ENCODE data around the gene NPSR1. TPM values are rescaled to one million over a fixed set of nuclear protein-coding genes. Genes with fewer than 3 reads are reported as not detected.

NPSR1 gene
- total RNA-seq, 2 donors from 2014 or later: not detected

- intact Hi-C loops (cut with DNase I): no loop called here
- ATAC-seq (peak; percentile 38 to 50), DNase-seq (no peak)
These were observed 60.8 kb downstream of the NPSR1 start for GRCh38 chr7:34718867-34719266.

- intact Hi-C loops (cut with DNase I): no loop called here
- DNase-seq: no peak
- no peak for ATAC-seq
These were observed 61.6 kb downstream of the NPSR1 start for GRCh38 chr7:34719636-34720035.

DNA sequence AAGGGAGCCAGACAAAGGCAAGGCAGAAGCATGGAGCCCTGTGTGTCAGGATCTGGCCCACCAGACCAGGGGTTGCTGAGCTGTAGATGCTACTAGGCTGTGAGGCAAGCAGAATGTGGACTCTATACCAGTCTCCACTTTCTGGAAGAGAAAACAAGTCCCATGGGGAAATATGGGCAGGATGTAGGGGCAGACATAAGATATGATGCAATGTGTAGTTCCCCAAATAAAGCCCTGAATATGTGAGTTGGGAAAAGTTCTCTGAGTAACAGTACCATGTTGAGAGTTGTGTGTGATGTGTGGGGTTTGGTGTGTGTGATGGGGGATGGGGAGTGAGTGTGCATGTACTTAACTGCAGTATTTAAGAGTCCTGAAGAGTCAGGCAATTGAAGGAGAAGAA, 62.3 kb downstream of the NPSR1 start:
- intact Hi-C loops (cut with DNase I): no loop called here
- no peak for DNase-seq
- no peak for ATAC-seq

DNA sequence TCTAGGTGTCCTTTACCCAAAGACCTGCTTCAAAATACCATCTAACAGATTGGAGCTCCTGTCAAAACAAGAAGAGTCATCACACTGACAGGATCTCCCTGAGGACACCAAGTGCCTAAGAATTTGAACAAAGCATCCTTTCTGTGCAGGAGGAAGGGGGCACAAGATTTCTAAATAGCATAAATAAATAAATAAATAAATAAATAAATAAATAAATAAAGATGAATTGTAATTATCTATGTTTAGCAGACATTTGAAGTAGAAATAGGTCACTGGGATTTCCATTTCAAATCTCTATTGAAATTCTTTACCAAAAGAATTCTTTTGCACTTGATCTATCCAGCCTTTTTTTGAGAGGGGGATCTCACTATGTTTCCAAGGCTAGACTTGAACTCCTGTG, 65.3 kb downstream of the NPSR1 start:
- intact Hi-C loops (cut with DNase I): no loop called here
- DNase-seq (no peak), ATAC-seq (no peak)

DNA sequence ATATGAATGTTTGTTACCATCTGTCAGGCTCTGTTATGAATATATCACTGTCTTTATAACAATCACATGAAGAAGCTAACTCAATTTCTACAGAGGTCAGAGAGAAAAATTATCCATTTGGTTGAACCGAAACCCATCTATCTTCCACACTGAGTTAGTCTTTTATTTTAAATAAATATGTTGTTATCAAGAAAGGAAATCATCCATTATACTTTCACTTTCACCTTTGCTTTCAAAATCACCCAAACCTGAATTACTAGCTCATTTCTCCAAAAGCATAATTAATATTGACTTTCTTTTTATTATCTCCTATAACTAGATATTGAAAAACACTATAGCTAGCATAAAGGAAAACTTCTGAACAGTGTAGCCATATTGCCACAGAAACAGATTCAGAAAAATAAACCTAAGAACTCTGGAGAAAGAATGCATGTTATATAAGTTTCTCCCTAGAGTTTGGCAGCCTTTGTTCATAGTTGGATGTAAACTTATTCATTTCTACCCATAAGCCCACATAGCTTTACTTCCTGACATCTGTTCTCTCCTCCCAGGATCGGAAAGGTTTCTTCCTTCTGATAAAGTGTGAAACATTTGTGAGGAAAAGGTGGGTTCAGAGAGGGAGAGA, 66.0 kb downstream of the NPSR1 start:
- intact Hi-C loops (cut with DNase I): no loop called here
- DNase-seq (no peak), ATAC-seq (no peak)

- intact Hi-C loops (cut with DNase I): no loop called here
- ATAC-seq (no peak), DNase-seq (no peak)
These were observed 68.2 kb downstream of the NPSR1 start for GRCh38 chr7:34726221-34726620.

GRCh38 chr7:34727464-34727995, 69.5 kb downstream of the NPSR1 start:
- ATAC-seq (no peak), DNase-seq (no peak)
- intact Hi-C loops (cut with DNase I): no loop called here

DNA sequence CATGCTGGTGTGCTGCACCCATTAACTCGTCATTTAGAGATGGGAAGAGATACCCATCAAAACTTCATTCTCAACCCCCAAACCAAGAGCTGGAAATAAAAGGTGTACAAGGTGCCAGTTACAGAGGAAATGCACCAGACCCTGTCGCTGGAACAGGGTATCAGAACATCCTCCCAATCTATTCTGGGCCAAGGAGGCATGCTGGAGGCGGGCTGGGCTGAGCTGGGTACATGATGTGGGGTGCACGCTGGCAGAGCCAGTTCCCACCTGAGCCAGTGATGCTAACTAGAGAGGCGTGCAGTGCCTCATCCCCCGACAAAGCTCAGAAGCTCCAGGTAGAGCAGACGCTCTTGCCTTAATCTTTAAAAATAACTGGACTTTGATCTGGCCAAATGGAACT, 70.1 kb downstream of the NPSR1 start:
- DNase-seq (no peak), ATAC-seq (no peak)
- intact Hi-C loops (cut with DNase I): no loop called here

DNA sequence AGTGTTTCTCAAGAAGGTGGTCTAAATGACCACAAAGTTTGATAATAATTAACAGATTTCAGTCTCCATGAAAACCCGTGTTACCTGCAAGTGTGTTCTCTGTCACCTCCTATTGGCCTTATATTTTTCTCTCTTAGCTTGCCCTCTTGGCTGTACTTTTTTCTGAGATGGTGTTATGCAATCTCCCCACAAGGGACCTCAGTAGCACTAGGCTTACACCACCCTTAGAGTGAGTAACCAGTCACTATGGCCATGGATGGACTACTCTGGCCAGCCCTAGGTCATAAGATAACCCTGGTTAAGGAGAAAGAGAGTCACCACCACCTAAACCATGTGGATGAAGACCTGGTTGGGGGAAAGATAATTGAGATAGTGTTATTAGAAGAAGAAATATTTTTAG, 76.8 kb downstream of the NPSR1 start:
- intact Hi-C loops (cut with DNase I): no loop called here
- ATAC-seq: no peak
- DNase-seq: no peak

- intact Hi-C loops (cut with DNase I): no loop called here
- ATAC-seq (no peak), DNase-seq (no peak)
These were observed 77.5 kb downstream of the NPSR1 start for GRCh38 chr7:34735526-34735925.

GRCh38 chr7:34739651-34740300, 81.8 kb downstream of the NPSR1 start:
- DNase-seq (no peak), ATAC-seq (no peak)
- intact Hi-C loops (cut with DNase I): no loop called here

- intact Hi-C loops (cut with DNase I): no loop called here
- ATAC-seq: no peak
- DNase-seq: no peak
These were observed 82.8 kb downstream of the NPSR1 start for GRCh38 chr7:34740840-34741239.

- intact Hi-C loops (cut with DNase I): no loop called here
- DNase-seq: no peak
- ATAC-seq: no peak
These were observed 89.3 kb downstream of the NPSR1 start for GRCh38 chr7:34747176-34747781.

- DNase-seq: peak; percentile 66
- ATAC-seq: peak; percentile 95 to 97
- intact Hi-C loops (cut with DNase I): no loop called here
These were observed 90.1 kb downstream of the NPSR1 start for GRCh38 chr7:34747867-34748727.

DNA sequence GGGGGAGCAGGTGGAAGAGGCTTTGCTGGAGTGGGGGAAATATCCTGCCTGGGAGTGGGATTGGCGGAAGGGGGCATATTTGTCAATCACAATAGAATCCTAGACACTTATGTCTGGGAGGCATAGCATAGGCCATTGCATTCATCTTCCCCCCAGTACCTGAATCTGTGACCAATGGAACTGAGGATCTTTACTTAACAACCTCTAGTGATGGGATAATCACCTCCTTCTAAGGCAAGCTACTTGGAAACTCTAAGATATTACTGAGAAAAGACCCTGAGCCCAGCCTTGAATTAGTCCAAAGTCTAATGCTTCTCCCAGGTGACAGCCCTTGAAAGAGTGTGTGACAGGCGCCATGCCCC, 90.7 kb downstream of the NPSR1 start:
- peak in 1 of 2 donors; percentile 18 for ATAC-seq
- DNase-seq: no peak
- intact Hi-C loops (cut with DNase I): no loop called here

DNA sequence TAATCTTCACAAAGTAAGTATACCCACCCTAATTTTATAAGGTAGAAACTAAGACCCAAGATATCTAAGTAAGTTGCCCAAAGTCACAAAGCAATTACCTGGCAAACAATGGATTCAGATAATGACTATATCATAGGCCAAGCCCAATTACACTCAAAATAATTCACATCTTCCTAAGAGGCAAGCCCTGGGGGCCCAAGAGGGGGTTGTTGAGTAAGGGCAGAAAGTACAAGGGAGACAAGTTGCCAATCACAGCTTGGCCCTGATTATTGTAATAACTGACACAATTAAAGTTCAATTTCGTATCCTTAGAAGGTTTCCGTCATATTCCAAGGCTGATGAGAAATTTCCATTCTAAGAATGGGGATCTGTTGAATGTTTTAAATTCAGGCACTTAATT, 91.4 kb downstream of the NPSR1 start:
- ATAC-seq (no peak), DNase-seq (no peak)
- intact Hi-C loops (cut with DNase I): no loop called here

DNA sequence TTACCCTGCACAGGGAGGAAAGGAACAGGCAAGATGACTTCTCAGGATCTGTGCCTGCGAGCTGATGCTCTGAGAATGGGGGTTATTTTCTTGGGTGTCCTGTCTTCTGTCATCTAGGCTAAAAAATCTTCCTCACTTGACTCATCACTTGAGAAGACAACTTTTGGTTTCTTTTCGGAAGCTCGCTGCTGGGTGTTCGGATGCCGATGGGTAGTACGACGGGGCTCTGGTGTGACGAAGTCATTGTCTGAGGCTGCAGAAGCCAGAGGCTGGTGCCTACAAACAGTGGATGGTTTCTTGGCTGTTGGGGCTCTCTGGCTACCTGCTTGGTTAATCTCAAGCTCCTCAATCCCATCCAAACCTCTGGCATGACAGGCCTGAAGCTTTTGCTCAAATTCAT, 92.2 kb downstream of the NPSR1 start:
- DNase-seq: no peak
- no peak for ATAC-seq
- intact Hi-C loops (cut with DNase I): no loop called here

GRCh38 chr7:34750636-34751035, 92.6 kb downstream of the NPSR1 start:
- DNase-seq: no peak
- intact Hi-C loops (cut with DNase I): no loop called here

DNA sequence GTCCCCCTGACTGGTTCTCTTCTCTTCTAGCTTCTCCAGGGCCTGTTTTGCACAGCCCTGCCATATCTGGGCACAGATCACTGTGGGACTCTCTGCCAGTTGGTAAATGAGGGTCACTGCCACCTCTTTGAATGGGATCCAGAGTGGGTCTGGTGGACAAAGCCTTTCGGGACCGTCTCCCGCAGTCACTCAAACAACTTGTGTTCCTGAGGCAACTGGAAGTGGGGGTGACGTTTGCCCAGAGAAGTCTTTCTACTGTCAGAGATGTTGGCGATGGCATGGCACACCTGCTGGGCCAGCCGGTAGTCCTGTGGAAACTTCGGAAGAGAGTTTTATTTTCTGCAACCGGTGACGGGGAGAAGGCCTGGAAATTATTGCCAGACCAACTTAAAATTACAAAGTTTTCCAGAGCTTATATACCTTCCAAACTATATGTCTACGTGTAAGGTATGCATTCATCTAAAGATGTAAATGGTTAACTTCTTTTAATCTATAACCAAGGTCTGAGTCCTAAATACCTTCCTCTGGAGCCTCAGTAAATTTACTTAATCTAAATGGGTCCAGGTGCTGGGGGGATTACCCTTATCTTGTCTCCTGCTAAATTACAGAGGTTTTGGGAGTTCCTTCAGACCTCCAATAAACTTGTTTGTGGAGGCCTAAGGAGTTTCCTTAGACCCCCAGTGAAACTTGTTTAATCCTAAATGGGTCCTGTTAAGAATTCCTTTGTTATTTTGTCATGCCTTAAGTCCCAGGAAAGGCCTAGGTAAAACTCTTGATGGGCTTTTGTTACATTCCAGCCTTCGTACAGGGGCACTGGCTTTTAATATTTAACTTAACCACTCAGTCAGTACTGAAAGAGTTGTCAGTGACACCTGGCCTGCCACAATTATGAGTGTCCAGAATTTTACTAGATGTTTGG, 94.0 kb downstream of the NPSR1 start:
- ATAC-seq: no peak
- intact Hi-C loops (cut with DNase I): no loop called here
- DNase-seq: no peak

More at GRCh38 chr7:34750636-34751035, 92.6 kb downstream of the NPSR1 start:
- ATAC-seq: no peak
